ENCODE results near the gene SPSB1.

DNA sequence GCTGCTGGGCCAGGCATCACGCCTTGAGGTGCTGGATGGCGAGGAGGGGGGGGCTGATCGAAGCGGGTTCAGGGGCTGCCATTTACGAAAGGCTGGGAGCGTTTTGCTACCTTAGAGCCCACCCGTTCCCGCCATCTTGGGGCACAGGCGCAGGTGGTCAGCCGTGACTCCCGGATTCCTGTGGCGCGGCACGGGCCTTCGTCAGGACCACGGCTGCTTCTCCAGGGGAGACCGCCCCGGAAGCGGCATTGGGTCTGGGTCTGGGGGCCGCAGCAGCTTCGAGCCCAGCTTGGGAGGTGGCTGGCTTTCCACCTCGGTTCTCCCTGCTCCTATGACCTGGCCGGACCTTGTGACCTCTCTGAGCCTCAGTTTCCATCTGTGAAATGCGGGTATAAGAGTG is 23.8 kb downstream of the SPSB1 start:
- TF ChIP-seq, protein P1, sequence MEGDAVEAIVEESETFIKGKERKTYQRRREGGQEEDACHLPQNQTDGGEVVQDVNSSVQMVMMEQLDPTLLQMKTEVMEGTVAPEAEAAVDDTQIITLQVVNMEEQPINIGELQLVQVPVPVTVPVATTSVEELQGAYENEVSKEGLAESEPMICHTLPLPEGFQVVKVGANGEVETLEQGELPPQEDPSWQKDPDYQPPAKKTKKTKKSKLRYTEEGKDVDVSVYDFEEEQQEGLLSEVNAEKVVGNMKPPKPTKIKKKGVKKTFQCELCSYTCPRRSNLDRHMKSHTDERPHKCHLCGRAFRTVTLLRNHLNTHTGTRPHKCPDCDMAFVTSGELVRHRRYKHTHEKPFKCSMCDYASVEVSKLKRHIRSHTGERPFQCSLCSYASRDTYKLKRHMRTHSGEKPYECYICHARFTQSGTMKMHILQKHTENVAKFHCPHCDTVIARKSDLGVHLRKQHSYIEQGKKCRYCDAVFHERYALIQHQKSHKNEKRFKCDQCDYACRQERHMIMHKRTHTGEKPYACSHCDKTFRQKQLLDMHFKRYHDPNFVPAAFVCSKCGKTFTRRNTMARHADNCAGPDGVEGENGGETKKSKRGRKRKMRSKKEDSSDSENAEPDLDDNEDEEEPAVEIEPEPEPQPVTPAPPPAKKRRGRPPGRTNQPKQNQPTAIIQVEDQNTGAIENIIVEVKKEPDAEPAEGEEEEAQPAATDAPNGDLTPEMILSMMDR (optimal IDR thresholded peaks at IDR 0.05 in 1 of 3, IDR thresholded peaks at IDR 0.05 in 1 of 3, conservative IDR thresholded peaks at IDR 0.05 in 1 of 3; ENCODE audit: extremely low read depth in 1 of 3, insufficient read depth in 2 of 3, low read length in 3 of 3), result no peak
- TF ChIP-seq EZH2 (IDR thresholded peaks at IDR 0.05; ENCODE audit: low read length), result no peak

Data from keratinocyte (primary cell).